K562 (cell line): ENCODE data around the gene COL15A1. TPM values are rescaled to one million over a fixed set of nuclear protein-coding genes. Genes with fewer than 3 reads are reported as not detected.

Experiments used
- NFATC3 ChIP-seq: fragments of 450-650 bp; IDR thresholded peaks from 2 replicates; pipeline ENCODE4 v1.6.1; 2017; ENCODE audit warnings: mild to moderate bottlenecking
- POLR2A ChIP-seq: fragments of 450-650 bp; conservative IDR thresholded peaks from 2 replicates; pipeline ENCODE4 v1.6.1; 2016
- PURB ChIP-seq: sonication (generic); formaldehyde crosslinking; IDR thresholded peaks from 2 replicates; pipeline ENCODE4 v1.9.0; 2021; ENCODE audit warnings: low read depth, mild to moderate bottlenecking, missing genetic modification reagents
- RAD51 ChIP-seq: fragments of 450-650 bp; IDR thresholded peaks from 2 replicates; pipeline ENCODE4 v1.7.1; 2016; ENCODE audit warnings: low read depth, mild to moderate bottlenecking, borderline replicate concordance
- RB1 ChIP-seq: fragments of 450-650 bp; IDR thresholded peaks from 2 replicates; pipeline ENCODE4 v1.6.1; 2017; ENCODE audit warnings: low read depth, mild to moderate bottlenecking
- RBM15 ChIP-seq: fragments of 200-400 bp; formaldehyde crosslinking; IDR thresholded peaks from 2 replicates; pipeline ENCODE4 v1.6.1; 2018; ENCODE audit warnings: mild to moderate bottlenecking, low read length, moderate library complexity; ENCODE audit not compliant: insufficient read depth
- SIN3B ChIP-seq: fragments of 450-650 bp; IDR thresholded peaks from 2 replicates; pipeline ENCODE4 v1.6.1; 2017; ENCODE audit warnings: low read depth, mild to moderate bottlenecking, moderate library complexity
- SMC3 ChIP-seq: conservative IDR thresholded peaks from 2 replicates; pipeline ENCODE4 v1.6.1; 2011; ENCODE audit warnings: low read depth, low read length, improper control_type of control experiment; ENCODE audit not compliant: insufficient read depth
- SOX6 ChIP-seq: fragments of 450-650 bp; IDR thresholded peaks from 2 replicates; pipeline ENCODE4 v1.6.1; 2014; ENCODE audit warnings: mild to moderate bottlenecking
- SRF ChIP-seq, 2 experiments: fragments of 250-450, 450-650 bp in 1 of 2; sonication (Bioruptor Pico) in 1 of 2; sonication (generic) in 1 of 2; formaldehyde crosslinking; IDR thresholded peaks; 2 replicates each; pipeline versions ENCODE4 v1.5.0 to v1.5.1; 2020 to 2022; ENCODE audit warnings: mild to moderate bottlenecking in 1 of 2, missing genetic modification reagents in 1 of 2
- TCF3 ChIP-seq: sonication (generic); formaldehyde crosslinking; IDR thresholded peaks from 2 replicates; pipeline ENCODE4 v1.4.0; 2020; ENCODE audit warnings: mild to moderate bottlenecking, missing genetic modification reagents
- TRIM28 ChIP-seq: fragments of 450-650 bp; IDR thresholded peaks from 2 replicates; pipeline ENCODE4 v1.6.1; 2017
- ZNF696 ChIP-seq: fragments of 250-450 bp; sonication (Bioruptor Pico); conservative IDR thresholded peaks from 2 replicates; pipeline ENCODE4 v1.4.0; 2020; ENCODE audit warnings: mild to moderate bottlenecking, moderate library complexity
- polyA plus RNA-seq, 8 experiments: library from polyadenylated mRNA; depleted of rRNA in 4 of 8; stranded (reverse) in 5 of 8; unstranded in 3 of 8; fragments of >200 nt; fragmentation: Nextera tagmentation in 2 of 8; fragmentation: Illumina TruSeq in 1 of 8; extraction: Ambion mirVana in 2 of 8; extraction: Trizol in 1 of 8; gene quantifications; 2 replicates each; pipeline versions ENCODE4 v1.2.1 to v1.2.3, GENCODE V29; 2011 to 2014; ENCODE audit warnings: inconsistent platforms in 1 of 8, missing spikeins in 1 of 8
- total RNA-seq, 7 experiments: library from RNA; depleted of rRNA in 6 of 7; stranded (reverse); fragments of >200 nt in 6 of 7; fragmentation: Illumina TruSeq in 2 of 7; extraction: Trizol in 2 of 7; gene quantifications; 2 replicates each; pipeline versions ENCODE4 v1.2.1 to v1.2.3, GENCODE V29; 2011 to 2021; ENCODE audit warnings: low replicate concordance in 1 of 7
- TF ChIP-seq, protein P1 (sequence below), 3 experiments: fragments of 200-800 bp in 1 of 3; sonication (Bioruptor generic) in 1 of 3; sonication (generic) in 1 of 3; formaldehyde crosslinking in 1 of 3; IDR thresholded peaks; 2 replicates each; pipeline versions ENCODE4 v1.6.1 to v1.8.0; 2016 to 2022; ENCODE audit warnings: mild to moderate bottlenecking in 2 of 3, missing compliant biosample characterization in 2 of 3, missing genetic modification characterization in 2 of 3, missing genetic modification reagents in 1 of 3
- TF ChIP-seq, protein P2 (sequence below): sonication (generic); formaldehyde crosslinking; IDR thresholded peaks from 2 replicates; pipeline ENCODE4 v1.8.0; 2022; ENCODE audit warnings: missing genetic modification reagents, mild to moderate bottlenecking, moderate library complexity, borderline replicate concordance
- TF ChIP-seq, protein P3 (sequence below): fragments of 250-450 bp; sonication (Bioruptor Pico); IDR thresholded peaks from 2 replicates; pipeline ENCODE4 v1.5.0; 2021; ENCODE audit warnings: mild to moderate bottlenecking, borderline replicate concordance
- TF ChIP-seq, protein P4 (sequence below): fragments of 200-800 bp; sonication (Bioruptor generic); IDR thresholded peaks from 2 replicates; pipeline ENCODE4 v1.6.1; 2017; ENCODE audit warnings: missing genetic modification characterization, missing compliant biosample characterization
- TF ChIP-seq, protein P5 (sequence below), 3 experiments: fragments of 200-800 bp in 1 of 3; fragments of 250-450 bp in 1 of 3; fragments of 450-650 bp in 1 of 3; sonication (Bioruptor Pico) in 1 of 3; sonication (Bioruptor generic) in 1 of 3; formaldehyde crosslinking in 1 of 3; IDR thresholded peaks; 2 replicates each; pipeline versions ENCODE4 v1.6.1 to v1.8.0; 2016 to 2022; ENCODE audit warnings: mild to moderate bottlenecking in 2 of 3, missing genetic modification characterization in 2 of 3, missing compliant biosample characterization in 1 of 3, moderate library complexity in 1 of 3

Gene COL15A1
- total and polyA plus RNA-seq, 9 of the 15 experiments (the other 6 are each of a cell fraction or from before 2014, with no cell fraction given), result 0.46 to 5.1 (median 2.6) TPM

DNA sequence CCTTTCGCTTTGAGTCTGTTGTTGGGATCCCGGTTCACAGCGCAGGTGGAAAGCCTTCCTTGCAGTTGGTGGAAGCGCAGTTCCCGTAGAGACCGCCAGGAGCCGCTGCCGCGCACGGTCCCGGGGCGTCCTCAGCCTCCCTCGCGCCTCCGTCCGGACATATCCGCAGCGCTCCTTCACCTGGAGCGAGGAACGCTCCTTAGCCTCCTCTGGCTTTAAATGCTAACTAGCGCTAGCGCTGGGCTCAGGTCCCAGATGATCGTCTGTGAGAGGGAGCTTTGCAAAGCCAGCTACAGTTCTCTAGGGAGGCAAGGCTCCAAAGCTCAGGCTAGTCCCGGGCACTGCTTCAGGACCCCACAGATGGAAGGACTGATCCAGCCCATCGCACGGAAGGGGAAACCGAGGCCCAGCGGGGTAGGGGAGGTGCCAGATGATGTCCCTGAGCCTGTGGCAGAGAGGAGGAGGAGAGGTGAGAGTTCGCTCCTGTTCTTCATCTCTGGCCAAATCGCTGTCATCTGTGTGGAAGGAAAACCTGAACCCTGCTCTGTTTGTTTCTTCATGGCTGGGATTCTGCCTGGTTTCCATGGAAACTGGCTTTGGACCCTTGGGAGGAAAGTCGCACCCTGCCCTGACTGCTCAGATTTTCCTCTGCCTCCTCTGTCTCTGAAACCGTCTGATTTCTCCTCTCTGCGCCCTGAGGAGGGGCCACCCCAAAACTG lies 31.4 kb downstream of the COL15A1 start (continued):
- TF ChIP-seq, protein P1, sequence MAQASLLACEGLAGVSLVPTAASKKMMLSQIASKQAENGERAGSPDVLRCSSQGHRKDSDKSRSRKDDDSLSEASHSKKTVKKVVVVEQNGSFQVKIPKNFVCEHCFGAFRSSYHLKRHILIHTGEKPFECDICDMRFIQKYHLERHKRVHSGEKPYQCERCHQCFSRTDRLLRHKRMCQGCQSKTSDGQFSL (CRISPR knock-in tag; IDR thresholded peaks at IDR 0.05), result no peak
- TF ChIP-seq, protein P1 (tag; IDR thresholded peaks at IDR 0.05), result no peak
- TF ChIP-seq, protein P2, sequence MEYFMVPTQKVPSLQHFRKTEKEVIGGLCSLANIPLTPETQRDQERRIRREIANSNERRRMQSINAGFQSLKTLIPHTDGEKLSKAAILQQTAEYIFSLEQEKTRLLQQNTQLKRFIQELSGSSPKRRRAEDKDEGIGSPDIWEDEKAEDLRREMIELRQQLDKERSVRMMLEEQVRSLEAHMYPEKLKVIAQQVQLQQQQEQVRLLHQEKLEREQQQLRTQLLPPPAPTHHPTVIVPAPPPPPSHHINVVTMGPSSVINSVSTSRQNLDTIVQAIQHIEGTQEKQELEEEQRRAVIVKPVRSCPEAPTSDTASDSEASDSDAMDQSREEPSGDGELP (CRISPR knock-in tag), result peak; percentile 61
- TF ChIP-seq SRF (CRISPR knock-in tag; IDR thresholded peaks at IDR 0.05) (peak in 1 of 2 experiments; percentile 47; a peak in 1 of 4 replicates), NFATC3 (no peak), TRIM28 (no peak), RAD51 (no peak), ZNF696 (CRISPR knock-in tag) (no peak), SOX6 (peak; percentile 48; the same call in 1 of the 2 replicates), SMC3 (peak; percentile 93), SIN3B (no peak), RB1 (peak; percentile 68; the same call in 1 of the 2 replicates), RBM15 (no peak), TCF3 (CRISPR knock-in tag) (peak; percentile 38), PURB (CRISPR knock-in tag) (no peak), POLR2A (no peak)
- TF ChIP-seq, protein P3, sequence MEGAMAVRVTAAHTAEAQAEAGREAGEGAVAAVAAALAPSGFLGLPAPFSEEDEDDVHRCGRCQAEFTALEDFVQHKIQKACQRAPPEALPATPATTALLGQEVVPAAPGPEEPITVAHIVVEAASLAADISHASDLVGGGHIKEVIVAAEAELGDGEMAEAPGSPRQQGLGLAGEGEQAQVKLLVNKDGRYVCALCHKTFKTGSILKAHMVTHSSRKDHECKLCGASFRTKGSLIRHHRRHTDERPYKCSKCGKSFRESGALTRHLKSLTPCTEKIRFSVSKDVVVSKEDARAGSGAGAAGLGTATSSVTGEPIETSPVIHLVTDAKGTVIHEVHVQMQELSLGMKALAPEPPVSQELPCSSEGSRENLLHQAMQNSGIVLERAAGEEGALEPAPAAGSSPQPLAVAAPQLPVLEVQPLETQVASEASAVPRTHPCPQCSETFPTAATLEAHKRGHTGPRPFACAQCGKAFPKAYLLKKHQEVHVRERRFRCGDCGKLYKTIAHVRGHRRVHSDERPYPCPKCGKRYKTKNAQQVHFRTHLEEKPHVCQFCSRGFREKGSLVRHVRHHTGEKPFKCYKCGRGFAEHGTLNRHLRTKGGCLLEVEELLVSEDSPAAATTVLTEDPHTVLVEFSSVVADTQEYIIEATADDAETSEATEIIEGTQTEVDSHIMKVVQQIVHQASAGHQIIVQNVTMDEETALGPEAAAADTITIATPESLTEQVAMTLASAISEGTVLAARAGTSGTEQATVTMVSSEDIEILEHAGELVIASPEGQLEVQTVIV (CRISPR knock-in tag), result no peak
- TF ChIP-seq, protein P4, sequence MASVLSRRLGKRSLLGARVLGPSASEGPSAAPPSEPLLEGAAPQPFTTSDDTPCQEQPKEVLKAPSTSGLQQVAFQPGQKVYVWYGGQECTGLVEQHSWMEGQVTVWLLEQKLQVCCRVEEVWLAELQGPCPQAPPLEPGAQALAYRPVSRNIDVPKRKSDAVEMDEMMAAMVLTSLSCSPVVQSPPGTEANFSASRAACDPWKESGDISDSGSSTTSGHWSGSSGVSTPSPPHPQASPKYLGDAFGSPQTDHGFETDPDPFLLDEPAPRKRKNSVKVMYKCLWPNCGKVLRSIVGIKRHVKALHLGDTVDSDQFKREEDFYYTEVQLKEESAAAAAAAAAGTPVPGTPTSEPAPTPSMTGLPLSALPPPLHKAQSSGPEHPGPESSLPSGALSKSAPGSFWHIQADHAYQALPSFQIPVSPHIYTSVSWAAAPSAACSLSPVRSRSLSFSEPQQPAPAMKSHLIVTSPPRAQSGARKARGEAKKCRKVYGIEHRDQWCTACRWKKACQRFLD (CRISPR knock-in tag), result no peak
- TF ChIP-seq, protein P5, sequence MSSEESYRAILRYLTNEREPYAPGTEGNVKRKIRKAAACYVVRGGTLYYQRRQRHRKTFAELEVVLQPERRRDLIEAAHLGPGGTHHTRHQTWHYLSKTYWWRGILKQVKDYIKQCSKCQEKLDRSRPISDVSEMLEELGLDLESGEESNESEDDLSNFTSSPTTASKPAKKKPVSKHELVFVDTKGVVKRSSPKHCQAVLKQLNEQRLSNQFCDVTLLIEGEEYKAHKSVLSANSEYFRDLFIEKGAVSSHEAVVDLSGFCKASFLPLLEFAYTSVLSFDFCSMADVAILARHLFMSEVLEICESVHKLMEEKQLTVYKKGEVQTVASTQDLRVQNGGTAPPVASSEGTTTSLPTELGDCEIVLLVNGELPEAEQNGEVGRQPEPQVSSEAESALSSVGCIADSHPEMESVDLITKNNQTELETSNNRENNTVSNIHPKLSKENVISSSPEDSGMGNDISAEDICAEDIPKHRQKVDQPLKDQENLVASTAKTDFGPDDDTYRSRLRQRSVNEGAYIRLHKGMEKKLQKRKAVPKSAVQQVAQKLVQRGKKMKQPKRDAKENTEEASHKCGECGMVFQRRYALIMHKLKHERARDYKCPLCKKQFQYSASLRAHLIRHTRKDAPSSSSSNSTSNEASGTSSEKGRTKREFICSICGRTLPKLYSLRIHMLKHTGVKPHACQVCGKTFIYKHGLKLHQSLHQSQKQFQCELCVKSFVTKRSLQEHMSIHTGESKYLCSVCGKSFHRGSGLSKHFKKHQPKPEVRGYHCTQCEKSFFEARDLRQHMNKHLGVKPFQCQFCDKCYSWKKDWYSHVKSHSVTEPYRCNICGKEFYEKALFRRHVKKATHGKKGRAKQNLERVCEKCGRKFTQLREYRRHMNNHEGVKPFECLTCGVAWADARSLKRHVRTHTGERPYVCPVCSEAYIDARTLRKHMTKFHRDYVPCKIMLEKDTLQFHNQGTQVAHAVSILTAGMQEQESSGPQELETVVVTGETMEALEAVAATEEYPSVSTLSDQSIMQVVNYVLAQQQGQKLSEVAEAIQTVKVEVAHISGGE (CRISPR knock-in tag; IDR thresholded peaks at IDR 0.05), result no peak
